ENCODE results near the gene RGS7. TPM values are rescaled to one million over a fixed set of nuclear protein-coding genes. Genes with fewer than 3 reads are reported as not detected.

RGS7 gene
- total RNA-seq, 1 experiment from 2014 or later, result 1.0 TPM

DNA sequence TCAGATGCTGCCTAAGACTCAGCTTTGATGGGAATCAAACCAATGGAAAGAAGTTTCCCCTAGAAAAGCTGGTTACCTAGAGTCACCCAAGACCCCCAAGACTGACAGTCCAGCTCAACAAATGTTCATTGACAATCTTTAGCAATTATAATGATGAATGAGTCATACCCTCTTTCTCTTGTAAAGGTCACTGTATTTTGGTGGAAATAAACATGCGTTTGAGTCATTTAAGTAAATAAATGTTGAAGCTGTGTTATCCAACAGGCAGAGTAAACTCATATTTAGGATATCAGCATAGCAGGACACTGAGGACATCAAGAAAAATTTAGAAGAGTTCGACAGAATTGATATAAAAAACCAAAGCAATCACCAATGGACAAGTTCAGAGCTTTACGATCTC, 295.9 kb downstream of the RGS7 start:
- no TSS peak for BruUV-seq (replicated peaks)
- H3K27me3 Mint-ChIP-seq (ENCODE audit: unreplicated experiment), result no peaks in the 10 kb centered on the region
- H3K36me3 Mint-ChIP-seq (ENCODE audit: insufficient read depth, unreplicated experiment), result no peaks in the 10 kb centered on the region
- CTCF ChIA-PET, result interaction anchor here (0.9 to 1.3 kb wide), 3 partner anchors 9 to 94 kb away, joined by 3 to 4 read pairs (median 4); no protein-coding TSS in a partner anchor
- H3K4me3 Mint-ChIP-seq (ENCODE audit: low read depth, unreplicated experiment), result no peak overlapping the region
- no peak for DNase-seq
- no peak overlapping the region for H3K27ac Mint-ChIP-seq (ENCODE audit: unreplicated experiment)
- no peaks in the 10 kb centered on the region for H3K9me3 Mint-ChIP-seq (ENCODE audit: low read depth, unreplicated experiment)
- TF ChIP-seq, protein P1, sequence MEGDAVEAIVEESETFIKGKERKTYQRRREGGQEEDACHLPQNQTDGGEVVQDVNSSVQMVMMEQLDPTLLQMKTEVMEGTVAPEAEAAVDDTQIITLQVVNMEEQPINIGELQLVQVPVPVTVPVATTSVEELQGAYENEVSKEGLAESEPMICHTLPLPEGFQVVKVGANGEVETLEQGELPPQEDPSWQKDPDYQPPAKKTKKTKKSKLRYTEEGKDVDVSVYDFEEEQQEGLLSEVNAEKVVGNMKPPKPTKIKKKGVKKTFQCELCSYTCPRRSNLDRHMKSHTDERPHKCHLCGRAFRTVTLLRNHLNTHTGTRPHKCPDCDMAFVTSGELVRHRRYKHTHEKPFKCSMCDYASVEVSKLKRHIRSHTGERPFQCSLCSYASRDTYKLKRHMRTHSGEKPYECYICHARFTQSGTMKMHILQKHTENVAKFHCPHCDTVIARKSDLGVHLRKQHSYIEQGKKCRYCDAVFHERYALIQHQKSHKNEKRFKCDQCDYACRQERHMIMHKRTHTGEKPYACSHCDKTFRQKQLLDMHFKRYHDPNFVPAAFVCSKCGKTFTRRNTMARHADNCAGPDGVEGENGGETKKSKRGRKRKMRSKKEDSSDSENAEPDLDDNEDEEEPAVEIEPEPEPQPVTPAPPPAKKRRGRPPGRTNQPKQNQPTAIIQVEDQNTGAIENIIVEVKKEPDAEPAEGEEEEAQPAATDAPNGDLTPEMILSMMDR (IDR thresholded peaks at IDR 0.05; ENCODE audit: unreplicated experiment), result no peak
- H3K4me1 Mint-ChIP-seq (ENCODE audit: low read depth, unreplicated experiment), result no peaks in the 10 kb centered on the region
- intact Hi-C loops (cut with micrococcal nuclease; ENCODE audit: unreplicated experiment), result no loop called here

DNA sequence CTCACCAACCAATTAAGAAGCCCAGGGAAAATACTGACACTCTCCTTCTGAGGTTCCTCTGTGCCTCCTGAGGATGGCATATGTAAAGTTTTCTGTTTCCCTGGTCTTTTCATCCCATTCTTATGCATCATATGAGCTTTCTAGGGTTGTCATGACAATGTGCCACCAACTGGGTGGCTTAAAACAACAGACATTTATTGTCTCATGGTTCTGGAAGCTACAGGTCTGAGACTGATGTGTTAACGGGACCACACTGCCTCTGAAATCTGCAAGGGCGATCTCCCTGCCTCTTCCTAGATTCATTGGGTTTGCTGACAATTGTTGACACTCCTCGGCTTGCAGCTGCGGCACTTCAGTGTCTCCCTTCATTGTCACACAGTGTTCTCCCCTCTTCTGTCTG, 308.4 kb downstream of the RGS7 start:
- peaks cover 2% of the 10 kb centered on the region for H3K9me3 Mint-ChIP-seq (ENCODE audit: low read depth, unreplicated experiment)
- no peak overlapping the region for H3K27ac Mint-ChIP-seq (ENCODE audit: unreplicated experiment)
- intact Hi-C loops (cut with micrococcal nuclease; ENCODE audit: unreplicated experiment), result no loop called here
- CTCF ChIA-PET, result interaction anchor here (0.6 kb wide), 1 partner anchor 729 kb away, joined by 4 read pairs; no protein-coding TSS in a partner anchor
- no TSS peak for BruUV-seq (replicated peaks)
- TF ChIP-seq, protein P1 (IDR thresholded peaks at IDR 0.05; ENCODE audit: unreplicated experiment), result no peak
- no peaks in the 10 kb centered on the region for H3K36me3 Mint-ChIP-seq (ENCODE audit: insufficient read depth, unreplicated experiment)
- H3K4me1 Mint-ChIP-seq (ENCODE audit: low read depth, unreplicated experiment), result no peaks in the 10 kb centered on the region
- no peak overlapping the region for H3K4me3 Mint-ChIP-seq (ENCODE audit: low read depth, unreplicated experiment)
- H3K27me3 Mint-ChIP-seq (ENCODE audit: unreplicated experiment), result no peaks in the 10 kb centered on the region
- DNase-seq, result no peak

DNA sequence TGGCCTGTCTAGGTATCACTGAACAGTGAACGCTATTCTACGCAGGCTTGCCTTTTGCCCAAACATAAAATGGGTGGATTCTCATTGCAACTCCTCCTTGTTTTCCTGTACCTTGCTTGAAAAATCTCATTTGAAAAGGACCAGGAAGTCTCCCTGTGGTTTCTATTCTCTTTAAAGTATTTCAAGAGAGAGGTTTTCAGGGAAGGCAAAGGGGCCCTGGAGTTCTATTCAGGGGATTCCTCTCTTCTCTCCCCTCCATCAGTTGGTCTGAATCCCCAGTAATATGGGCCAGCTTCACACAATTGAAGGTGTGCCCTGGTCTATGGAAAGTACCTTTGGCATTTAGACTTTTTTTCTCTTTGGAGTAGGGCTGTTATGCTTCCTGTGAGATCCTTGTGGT, 311.3 kb downstream of the RGS7 start:
- TF ChIP-seq, protein P1 (IDR thresholded peaks at IDR 0.05; ENCODE audit: unreplicated experiment), result no peak
- Mint-ChIP-seq H3K27ac (ENCODE audit: unreplicated experiment) (no peak overlapping the region), H3K36me3 (ENCODE audit: insufficient read depth, unreplicated experiment) (no peaks in the 10 kb centered on the region), H3K9me3 (ENCODE audit: low read depth, unreplicated experiment) (peaks cover 2% of the 10 kb centered on the region), H3K4me3 (ENCODE audit: low read depth, unreplicated experiment) (no peak overlapping the region), H3K4me1 (ENCODE audit: low read depth, unreplicated experiment) (no peaks in the 10 kb centered on the region), H3K27me3 (ENCODE audit: unreplicated experiment) (no peaks in the 10 kb centered on the region)
- CTCF ChIA-PET, result no interaction called here
- no peak for DNase-seq
- no TSS peak for BruUV-seq (replicated peaks)
- intact Hi-C loops (cut with micrococcal nuclease; ENCODE audit: unreplicated experiment), result no loop called here

DNA sequence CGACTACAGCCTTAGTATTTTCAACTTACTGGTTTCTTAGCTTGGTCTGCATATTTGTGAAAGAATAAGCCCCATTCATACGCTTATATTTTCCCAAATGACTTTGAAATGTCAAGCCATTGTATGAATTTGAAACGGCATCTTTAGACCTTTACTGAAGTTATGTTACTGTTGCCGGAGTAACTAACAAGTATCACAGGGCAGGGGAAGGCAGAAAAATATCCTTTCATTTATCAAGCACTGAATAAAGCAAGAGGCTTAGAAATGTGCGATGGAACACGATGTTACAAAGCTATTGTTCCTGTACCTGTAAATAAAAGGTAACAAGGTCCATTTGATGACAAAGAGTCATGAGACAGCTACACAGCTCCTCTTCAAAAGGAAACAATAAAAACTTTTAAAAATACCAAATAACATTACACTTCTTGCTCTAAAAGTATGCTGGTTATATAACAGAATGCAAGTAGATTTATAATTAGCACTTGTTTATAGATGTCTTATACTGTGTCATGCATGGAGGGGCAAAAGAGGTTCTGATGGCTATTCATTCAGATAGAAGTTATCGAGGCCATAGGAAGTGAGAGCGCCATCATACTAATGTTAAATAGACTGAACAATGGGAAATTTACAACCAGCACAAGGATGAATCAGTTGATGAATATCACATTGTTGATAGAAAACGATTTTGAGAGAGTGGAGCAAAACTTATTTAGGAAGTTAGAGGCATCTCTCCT, 322.6 kb downstream of the RGS7 start:
- H3K27me3 Mint-ChIP-seq (ENCODE audit: unreplicated experiment), result no peaks in the 10 kb centered on the region
- H3K4me3 Mint-ChIP-seq (ENCODE audit: low read depth, unreplicated experiment), result no peak overlapping the region
- no TSS peak for BruUV-seq (replicated peaks)
- DNase-seq, result no peak
- CTCF ChIA-PET, result no interaction called here
- peaks cover 14% of the 10 kb centered on the region for H3K4me1 Mint-ChIP-seq (ENCODE audit: low read depth, unreplicated experiment)
- no peak overlapping the region for H3K27ac Mint-ChIP-seq (ENCODE audit: unreplicated experiment)
- intact Hi-C loops (cut with micrococcal nuclease; ENCODE audit: unreplicated experiment), result no loop called here
- TF ChIP-seq, protein P1 (IDR thresholded peaks at IDR 0.05; ENCODE audit: unreplicated experiment), result no peak
- H3K9me3 Mint-ChIP-seq (ENCODE audit: low read depth, unreplicated experiment), result no peaks in the 10 kb centered on the region
- H3K36me3 Mint-ChIP-seq (ENCODE audit: insufficient read depth, unreplicated experiment), result no peaks in the 10 kb centered on the region

All from Calu3 (cell line).